ENCODE measurements around the gene NEBL.

The NEBL gene

GRCh38 chr10:20771051-20771450 is 126.1 kb downstream of the NEBL start:
- no peak for ATAC-seq

- ATAC-seq, result no peak
These were observed 127.6 kb downstream of the NEBL start for GRCh38 chr10:20769481-20769880.

- no peak for ATAC-seq
These were observed 128.3 kb downstream of the NEBL start for GRCh38 chr10:20768843-20769242.

GRCh38 chr10:20767028-20767427 is 130.1 kb downstream of the NEBL start:
- ATAC-seq, result no peak

- ATAC-seq, result no peak
These were observed 132.0 kb downstream of the NEBL start for GRCh38 chr10:20765066-20765465.

GRCh38 chr10:20760460-20760859 is 136.7 kb downstream of the NEBL start:
- no peak for ATAC-seq

GRCh38 chr10:20748551-20748950 is 148.6 kb downstream of the NEBL start:
- no peak for ATAC-seq

- ATAC-seq, result no peak
These were observed 149.3 kb downstream of the NEBL start for GRCh38 chr10:20747782-20748181.

- no peak for ATAC-seq
These were observed 150.3 kb downstream of the NEBL start for GRCh38 chr10:20746856-20747255.

GRCh38 chr10:20745556-20746375 is 151.3 kb downstream of the NEBL start:
- no peak for ATAC-seq

GRCh38 chr10:20744821-20745220 is 152.3 kb downstream of the NEBL start:
- ATAC-seq, result no peak

GRCh38 chr10:20743942-20744341 is 153.2 kb downstream of the NEBL start:
- no peak for ATAC-seq

GRCh38 chr10:20742737-20743541 is 154.2 kb downstream of the NEBL start:
- no peak for ATAC-seq

GRCh38 chr10:20740120-20740519 is 157.0 kb downstream of the NEBL start:
- ATAC-seq, result no peak

- no peak for ATAC-seq
These were observed 160.0 kb downstream of the NEBL start for GRCh38 chr10:20737107-20737506.

All from activated CD4-positive, CD25-positive, alpha-beta regulatory T cell treated with anti-CD3 and anti-CD28 coated beads, Interleukin-2, amount 50 U/mL, for 24 hours (primary cell).